GM12874 (cell line): ENCODE measurements around the gene HOXA2.

ENCODE experiments used
- CTCF ChIP-seq: IDR thresholded peaks from 2 replicates; pipeline ENCODE4 v1.5.1; 2011; ENCODE audit warnings: low read depth, mild to moderate bottlenecking, control low read depth, low read length, moderate library complexity; ENCODE audit not compliant: insufficient read depth

HOXA2 gene

GRCh38 chr7:27143023-27143949 is 40.8 kb upstream of the HOXA2 start, which contains the start of gene HOXA5:
TSS of gene HOXA5 (minus strand) at chr7:27143681. CDS start at chr7:27143607, 74 bp downstream.
- peak; percentile 73 for TF ChIP-seq CTCF

- TF ChIP-seq CTCF, result no peak
Measured at GRCh38 chr7:27142580-27143022, 40.1 kb upstream of the HOXA2 start.

GRCh38 chr7:27141923-27142579 is 39.6 kb upstream of the HOXA2 start:
- TF ChIP-seq CTCF, result no peak

- TF ChIP-seq CTCF, result no peak
Measured at GRCh38 chr7:27141137-27141922, 38.8 kb upstream of the HOXA2 start.

GRCh38 chr7:27140126-27140857 is 37.8 kb upstream of the HOXA2 start:
- no peak for TF ChIP-seq CTCF

GRCh38 chr7:27139334-27140125 is 37.0 kb upstream of the HOXA2 start:
- no peak for TF ChIP-seq CTCF
